IMR-90 (cell line): ENCODE results near the gene CDH13.

ENCODE experiments used
- BHLHE40 ChIP-seq: fragments of 150-350 bp; IDR thresholded peaks from 2 replicates; pipeline ENCODE4 v1.6.1; 2016; ENCODE audit warnings: mild to moderate bottlenecking, low read depth, low read length
- CEBPB ChIP-seq: IDR thresholded peaks from 2 replicates; pipeline ENCODE4 v1.6.1; 2012; ENCODE audit warnings: low read depth, low read length, improper control_type of control experiment
- CHD1 ChIP-seq: IDR thresholded peaks from 2 replicates; pipeline ENCODE4 v1.6.1; 2012; ENCODE audit warnings: low read depth, low read length, improper control_type of control experiment
- FOS ChIP-seq: fragments of 150-350 bp; IDR thresholded peaks from 2 replicates; pipeline ENCODE4 v1.6.1; 2016; ENCODE audit warnings: low read depth, low read length
- MAZ ChIP-seq: IDR thresholded peaks from 2 replicates; pipeline ENCODE4 v1.6.1; 2012; ENCODE audit warnings: low read depth, mild to moderate bottlenecking, low read length, improper control_type of control experiment, moderate library complexity, borderline replicate concordance
- POLR2A ChIP-seq: IDR thresholded peaks from 2 replicates; pipeline ENCODE4 v1.6.1; 2012; ENCODE audit warnings: mild to moderate bottlenecking, low read depth, low read length
- RAD21 ChIP-seq: IDR thresholded peaks from 2 replicates; pipeline ENCODE4 v1.6.1; 2012; ENCODE audit warnings: low read length, improper control_type of control experiment
- RFX5 ChIP-seq: IDR thresholded peaks from 2 replicates; pipeline ENCODE4 v1.8.0; 2012; ENCODE audit warnings: low read depth, mild to moderate bottlenecking, low read length, moderate library complexity
- SMC3 ChIP-seq: fragments of 150-350 bp; IDR thresholded peaks from 2 replicates; pipeline ENCODE4 v1.6.1; 2016; ENCODE audit warnings: low read depth, mild to moderate bottlenecking, antibody characterized with exemption, low read length, moderate library complexity
- USF2 ChIP-seq: fragments of 150-350 bp; IDR thresholded peaks from 2 replicates; pipeline ENCODE4 v1.6.1; 2017; ENCODE audit warnings: mild to moderate bottlenecking, antibody characterized with exemption, low read length, low read depth
- TF ChIP-seq, protein P1 (sequence below): conservative IDR thresholded peaks from 2 replicates; pipeline ENCODE4 v1.5.1; 2012; ENCODE audit warnings: mild to moderate bottlenecking, low read depth, low read length, improper control_type of control experiment
- TF ChIP-seq, protein P2 (sequence below): fragments of 150-350 bp; IDR thresholded peaks from 2 replicates; pipeline ENCODE4 v1.6.1; 2016; ENCODE audit warnings: low read depth, mild to moderate bottlenecking, low read length, moderate library complexity, borderline replicate concordance

- TF ChIP-seq, protein P1, sequence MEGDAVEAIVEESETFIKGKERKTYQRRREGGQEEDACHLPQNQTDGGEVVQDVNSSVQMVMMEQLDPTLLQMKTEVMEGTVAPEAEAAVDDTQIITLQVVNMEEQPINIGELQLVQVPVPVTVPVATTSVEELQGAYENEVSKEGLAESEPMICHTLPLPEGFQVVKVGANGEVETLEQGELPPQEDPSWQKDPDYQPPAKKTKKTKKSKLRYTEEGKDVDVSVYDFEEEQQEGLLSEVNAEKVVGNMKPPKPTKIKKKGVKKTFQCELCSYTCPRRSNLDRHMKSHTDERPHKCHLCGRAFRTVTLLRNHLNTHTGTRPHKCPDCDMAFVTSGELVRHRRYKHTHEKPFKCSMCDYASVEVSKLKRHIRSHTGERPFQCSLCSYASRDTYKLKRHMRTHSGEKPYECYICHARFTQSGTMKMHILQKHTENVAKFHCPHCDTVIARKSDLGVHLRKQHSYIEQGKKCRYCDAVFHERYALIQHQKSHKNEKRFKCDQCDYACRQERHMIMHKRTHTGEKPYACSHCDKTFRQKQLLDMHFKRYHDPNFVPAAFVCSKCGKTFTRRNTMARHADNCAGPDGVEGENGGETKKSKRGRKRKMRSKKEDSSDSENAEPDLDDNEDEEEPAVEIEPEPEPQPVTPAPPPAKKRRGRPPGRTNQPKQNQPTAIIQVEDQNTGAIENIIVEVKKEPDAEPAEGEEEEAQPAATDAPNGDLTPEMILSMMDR: no peak
- TF ChIP-seq, protein P2, sequence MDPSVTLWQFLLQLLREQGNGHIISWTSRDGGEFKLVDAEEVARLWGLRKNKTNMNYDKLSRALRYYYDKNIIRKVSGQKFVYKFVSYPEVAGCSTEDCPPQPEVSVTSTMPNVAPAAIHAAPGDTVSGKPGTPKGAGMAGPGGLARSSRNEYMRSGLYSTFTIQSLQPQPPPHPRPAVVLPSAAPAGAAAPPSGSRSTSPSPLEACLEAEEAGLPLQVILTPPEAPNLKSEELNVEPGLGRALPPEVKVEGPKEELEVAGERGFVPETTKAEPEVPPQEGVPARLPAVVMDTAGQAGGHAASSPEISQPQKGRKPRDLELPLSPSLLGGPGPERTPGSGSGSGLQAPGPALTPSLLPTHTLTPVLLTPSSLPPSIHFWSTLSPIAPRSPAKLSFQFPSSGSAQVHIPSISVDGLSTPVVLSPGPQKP: no peak
- TF ChIP-seq POLR2A (no peak), RFX5 (no peak), USF2 (no peak), FOS (no peak), SMC3 (no peak), CEBPB (no peak), BHLHE40 (no peak), CHD1 (no peak), RAD21 (no peak), MAZ (no peak)
Observed at GRCh38 chr16:82953517-82953916, 326.7 kb downstream of the CDH13 start.
